PC-9 (cell line): ENCODE measurements around the gene CCDC15. TPM values are rescaled to one million over a fixed set of nuclear protein-coding genes. Genes with fewer than 3 reads are reported as not detected.

ENCODE experiments used
- total RNA-seq: library from RNA; stranded (reverse); gene quantifications from 2 replicates; pipeline ENCODE4 v1.2.3, GENCODE V29; 2021

The CCDC15 gene
- total RNA-seq, 1 experiment from 2014 or later = 2.7 TPM

Other genes with a start within 250 kb of the CCDC15 start
- gene NRGN, start 214.3 kb upstream of the CCDC15 start, total RNA-seq = 6.8 and 10.2 TPM in 2 replicates
- gene VSIG2, start 201.9 kb upstream of the CCDC15 start, total RNA-seq = 12.4 and 13.6 TPM in 2 replicates
- gene ESAM, start 191.9 kb upstream of the CCDC15 start, total RNA-seq = 13.5 and 15.3 TPM in 2 replicates
- gene MSANTD2, start 153.8 kb upstream of the CCDC15 start, total RNA-seq = 16.9 and 18.1 TPM in 2 replicates
- 1.3 and 1.5 TPM in 2 replicates for gene ROBO3, start 88.8 kb upstream of the CCDC15 start, total RNA-seq
- gene ROBO4, start 56.3 kb upstream of the CCDC15 start, total RNA-seq = 0.20 TPM in 1 of 2 replicates, not detected in the other
- not detected in 2 replicates for gene HEPN1, start 35.0 kb upstream of the CCDC15 start, total RNA-seq
- gene HEPACAM, start 18.2 kb upstream of the CCDC15 start, total RNA-seq = not detected in 2 replicates
- 14.6 and 24.0 TPM in 2 replicates for gene SLC37A2, start 109.1 kb downstream of the CCDC15 start, total RNA-seq
- gene TMEM218, start 157.4 kb downstream of the CCDC15 start, total RNA-seq = 16.4 and 20.5 TPM in 2 replicates
- gene PKNOX2, start 210.5 kb downstream of the CCDC15 start, total RNA-seq = not detected in 2 replicates